Measurements from ENCODE around the gene RCOR2. TPM values are rescaled to one million over a fixed set of nuclear protein-coding genes. Genes with fewer than 3 reads are reported as not detected.

Gene RCOR2
- total and polyA plus RNA-seq, 2 of the 13 experiments (the other 11 are each of a cell fraction or from before 2014, with no cell fraction given), result 8.3 to 8.5 TPM

DNA sequence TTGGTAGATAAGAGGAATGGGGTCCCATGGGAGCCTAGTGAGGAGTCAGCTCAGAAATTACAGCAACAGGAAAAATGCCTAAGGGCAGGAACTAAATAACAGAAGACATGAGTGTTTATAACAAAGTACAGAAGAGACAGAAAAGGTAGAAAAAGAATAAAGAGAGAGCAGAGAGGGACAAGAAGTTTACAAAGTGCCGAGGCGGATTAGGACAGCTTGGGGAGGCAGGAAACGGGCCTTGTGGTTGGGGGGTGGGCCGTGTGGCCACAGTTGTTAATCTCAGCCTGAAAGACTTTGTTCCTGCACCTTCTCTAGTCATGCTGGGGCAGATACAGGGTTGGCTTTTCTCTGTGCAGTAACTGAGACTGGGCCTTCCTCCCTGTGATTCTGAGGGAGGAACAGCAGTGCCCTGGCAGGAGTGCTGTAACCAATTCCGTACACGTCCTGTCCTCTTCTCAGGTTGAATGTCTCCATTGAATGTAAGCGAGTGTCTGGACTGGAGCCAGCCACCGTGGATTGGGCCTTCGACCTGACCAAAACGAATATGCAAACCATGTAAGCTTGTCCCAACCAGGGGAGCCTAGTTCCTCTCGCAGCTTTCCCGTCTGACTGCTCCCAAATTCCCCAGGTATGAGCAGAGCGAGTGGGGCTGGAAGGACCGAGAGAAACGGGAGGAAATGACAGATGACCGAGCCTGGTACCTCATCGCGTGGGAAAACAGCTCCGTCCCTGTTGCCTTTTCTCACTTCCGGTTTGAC is 35.0 kb upstream of the RCOR2 start:
- H3K4me2 ChIP-seq (ENCODE audit: low read depth, low read length), result no peak overlapping the region
- ATAC-seq (no peak), FAIRE-seq (no peak), DNase-seq (ENCODE audit: low spot score) (no peak)
- POLR2A ChIA-PET, result no interaction called here
- no peak overlapping the region for H3K9ac ChIP-seq (ENCODE audit: insufficient read depth, low read depth, low read length)
- H4K20me1 ChIP-seq (ENCODE audit: insufficient read depth, low read length), result no peaks in the 10 kb centered on the region
- TF ChIP-seq REXO4 (CRISPR knock-in tag; IDR thresholded peaks at IDR 0.05; ENCODE audit: borderline replicate concordance) (no peak), ZNF543 (CRISPR knock-in tag; IDR thresholded peaks at IDR 0.05) (no peak)
- H3K36me3 ChIP-seq (replicated peaks in 1 of 2; ENCODE audit: control insufficient read depth in 1 of 2, insufficient read depth in 2 of 2, low read length in 2 of 2), result peaks cover 23 to 57% of the 10 kb centered on the region in 2 experiments
- no peaks in the 10 kb centered on the region for H3K9me3 ChIP-seq (ENCODE audit: low read length)
- H3K4me3 ChIP-seq (replicated peaks in 1 of 3; ENCODE audit: insufficient read depth in 1 of 3, low read depth in 2 of 3, low read length in 3 of 3), result no peak overlapping the region
- no peaks in the 10 kb centered on the region for H3K4me1 ChIP-seq (ENCODE audit: insufficient read depth, low read length)
- intact Hi-C loops (cut with micrococcal nuclease; ENCODE audit: unreplicated experiment) (no loop called here), in situ Hi-C loops (cut with HindIII; ENCODE audit: extremely low pct_ligation_motif_present, low pct_unique_long_range_greater_than_20kb) (no loop called here)
- no peak overlapping the region for H2AFZ ChIP-seq (ENCODE audit: low read length)
- no peaks in the 10 kb centered on the region for H3K79me2 ChIP-seq (ENCODE audit: insufficient read depth, low read length)
- BruUV-seq (replicated peaks), result no TSS peak
- WGBS (ENCODE audit: low lambda C conversion rate), result 97% methylated on average over 20 of the region's 20 CpGs
- H3K27ac ChIP-seq (ENCODE audit: extremely low read length, insufficient read depth, low read length), result no peak overlapping the region
- no peaks in the 10 kb centered on the region for H3K27me3 ChIP-seq (ENCODE audit: control insufficient read depth in 1 of 2, insufficient read depth in 2 of 2, low read length in 2 of 2)
- CTCF ChIA-PET (ENCODE audit: low intra/inter-chr PET ratio, low total read pairs), result no interaction called here

DNA sequence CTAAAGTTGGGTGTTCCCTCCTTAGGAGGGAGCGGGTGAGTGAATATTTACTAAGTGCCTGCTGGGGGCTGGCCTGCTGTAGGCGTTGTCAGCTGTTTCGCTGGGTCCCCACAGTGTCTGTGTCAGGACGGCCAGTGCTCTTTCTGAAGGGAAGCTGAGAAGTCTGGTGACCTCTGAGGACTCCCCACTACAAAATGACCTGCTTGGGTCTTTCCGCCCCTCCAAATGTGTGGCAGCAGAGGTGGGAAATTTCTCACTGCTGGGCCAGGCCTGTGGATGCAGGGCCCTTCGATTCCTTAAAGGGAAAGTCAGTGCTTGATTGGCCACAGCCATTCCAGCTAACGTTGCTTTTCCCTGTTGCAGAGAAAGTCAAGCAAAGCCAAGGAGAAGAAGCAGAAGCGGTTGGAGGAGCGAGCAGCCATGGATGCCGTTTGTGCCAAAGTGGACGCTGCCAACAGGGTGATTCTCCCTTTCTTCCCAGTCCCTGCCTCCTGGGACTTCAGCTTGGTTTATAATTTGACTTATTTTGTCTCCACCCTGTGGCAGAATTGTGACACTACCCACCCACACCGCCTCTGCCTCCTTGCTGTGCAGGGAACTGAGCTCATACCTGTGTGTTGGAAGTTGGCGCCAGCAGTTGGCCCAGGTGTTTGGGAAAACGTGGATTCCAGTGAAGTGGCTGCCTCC is 28.7 kb upstream of the RCOR2 start:
- no peaks in the 10 kb centered on the region for H3K9me3 ChIP-seq (ENCODE audit: low read length)
- intact Hi-C loops (cut with micrococcal nuclease; ENCODE audit: unreplicated experiment), result loop anchor here (1.0 to 5.0 kb wide), 3 partner anchors 108 to 178 kb away; partner anchors contain the start of gene ZFTA
- H3K4me2 ChIP-seq (ENCODE audit: low read depth, low read length), result peak overlapping the region; percentile 55
- H2AFZ ChIP-seq (ENCODE audit: low read length), result no peak overlapping the region
- POLR2A ChIA-PET, result interaction anchor here (0.9 to 2.7 kb wide), 17 partner anchors 10 to 179 kb away, joined by 3 to 12 read pairs (median 4); partner anchors contain the start of genes COX8A, MARK2, RCOR2 and ZFTA
- H3K79me2 ChIP-seq (ENCODE audit: insufficient read depth, low read length), result peaks cover 29% of the 10 kb centered on the region
- CTCF ChIA-PET (ENCODE audit: low intra/inter-chr PET ratio, low total read pairs), result interaction anchor here (0.7 to 2.0 kb wide), 6 partner anchors 28 to 178 kb away, joined by 3 to 15 read pairs (median 3); partner anchors contain the start of genes MARK2 and RCOR2
- no peak overlapping the region for H3K9ac ChIP-seq (ENCODE audit: insufficient read depth, low read depth, low read length)
- WGBS (ENCODE audit: low lambda C conversion rate), result 56% methylated on average over 14 of the region's 14 CpGs
- BruUV-seq (replicated peaks), result no TSS peak
- in situ Hi-C loops (cut with HindIII; ENCODE audit: extremely low pct_ligation_motif_present, low pct_unique_long_range_greater_than_20kb), result loop anchor here (10.0 kb wide), 1 partner anchor 111 kb away; the partner anchor contains the start of gene MARK2
- ATAC-seq, result peak; percentile 94
- H3K36me3 ChIP-seq (replicated peaks in 1 of 2; ENCODE audit: control insufficient read depth in 1 of 2, insufficient read depth in 2 of 2, low read length in 2 of 2), result peaks cover 5 to 18% of the 10 kb centered on the region in 2 experiments
- peak; percentile 79 for FAIRE-seq
- no peaks in the 10 kb centered on the region for H3K27me3 ChIP-seq (ENCODE audit: control insufficient read depth in 1 of 2, insufficient read depth in 2 of 2, low read length in 2 of 2)
- H3K4me1 ChIP-seq (ENCODE audit: insufficient read depth, low read length), result peaks cover 28% of the 10 kb centered on the region
- H3K4me3 ChIP-seq (replicated peaks in 1 of 3; ENCODE audit: insufficient read depth in 1 of 3, low read depth in 2 of 3, low read length in 3 of 3), result 0 out of 6 replicates have a peak overlapping the region, but pooled peaks of 1 of the 3 experiments have one; percentile 2
- DNase-seq (ENCODE audit: low spot score), result peak; percentile 62
- H3K27ac ChIP-seq (ENCODE audit: extremely low read length, insufficient read depth, low read length), result peak overlapping the region; percentile 54
- H4K20me1 ChIP-seq (ENCODE audit: insufficient read depth, low read length), result peaks cover 11% of the 10 kb centered on the region; the same call in 1 of the 2 replicates
- TF ChIP-seq TEAD3 (CRISPR knock-in tag; optimal IDR thresholded peaks at IDR 0.05; ENCODE audit: borderline replicate concordance) (peak; percentile 77), ZBTB7B (CRISPR knock-in tag; IDR thresholded peaks at IDR 0.05) (0 out of 2 replicates have a peak, but pooled peaks have one; percentile 21), ZNF720 (CRISPR knock-in tag; IDR thresholded peaks at IDR 0.05) (no peak)
- TF ChIP-seq, protein P1, sequence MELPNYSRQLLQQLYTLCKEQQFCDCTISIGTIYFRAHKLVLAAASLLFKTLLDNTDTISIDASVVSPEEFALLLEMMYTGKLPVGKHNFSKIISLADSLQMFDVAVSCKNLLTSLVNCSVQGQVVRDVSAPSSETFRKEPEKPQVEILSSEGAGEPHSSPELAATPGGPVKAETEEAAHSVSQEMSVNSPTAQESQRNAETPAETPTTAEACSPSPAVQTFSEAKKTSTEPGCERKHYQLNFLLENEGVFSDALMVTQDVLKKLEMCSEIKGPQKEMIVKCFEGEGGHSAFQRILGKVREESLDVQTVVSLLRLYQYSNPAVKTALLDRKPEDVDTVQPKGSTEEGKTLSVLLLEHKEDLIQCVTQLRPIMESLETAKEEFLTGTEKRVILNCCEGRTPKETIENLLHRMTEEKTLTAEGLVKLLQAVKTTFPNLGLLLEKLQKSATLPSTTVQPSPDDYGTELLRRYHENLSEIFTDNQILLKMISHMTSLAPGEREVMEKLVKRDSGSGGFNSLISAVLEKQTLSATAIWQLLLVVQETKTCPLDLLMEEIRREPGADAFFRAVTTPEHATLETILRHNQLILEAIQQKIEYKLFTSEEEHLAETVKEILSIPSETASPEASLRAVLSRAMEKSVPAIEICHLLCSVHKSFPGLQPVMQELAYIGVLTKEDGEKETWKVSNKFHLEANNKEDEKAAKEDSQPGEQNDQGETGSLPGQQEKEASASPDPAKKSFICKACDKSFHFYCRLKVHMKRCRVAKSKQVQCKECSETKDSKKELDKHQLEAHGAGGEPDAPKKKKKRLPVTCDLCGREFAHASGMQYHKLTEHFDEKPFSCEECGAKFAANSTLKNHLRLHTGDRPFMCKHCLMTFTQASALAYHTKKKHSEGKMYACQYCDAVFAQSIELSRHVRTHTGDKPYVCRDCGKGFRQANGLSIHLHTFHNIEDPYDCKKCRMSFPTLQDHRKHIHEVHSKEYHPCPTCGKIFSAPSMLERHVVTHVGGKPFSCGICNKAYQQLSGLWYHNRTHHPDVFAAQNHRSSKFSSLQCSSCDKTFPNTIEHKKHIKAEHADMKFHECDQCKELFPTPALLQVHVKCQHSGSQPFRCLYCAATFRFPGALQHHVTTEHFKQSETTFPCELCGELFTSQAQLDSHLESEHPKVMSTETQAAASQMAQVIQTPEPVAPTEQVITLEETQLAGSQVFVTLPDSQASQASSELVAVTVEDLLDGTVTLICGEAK (IDR thresholded peaks at IDR 0.05), result no peak
- TF ChIP-seq, protein P1 (CRISPR knock-in tag; IDR thresholded peaks at IDR 0.05), result no peak

All from HepG2 (cell line).